GM04503 (cell line): ENCODE data around the gene ING3.
"Not testable (repeated sequence)": the region's sequence is repeated elsewhere in the genome, so short reads cannot be mapped to it uniquely, and the experiment has no call there.

Source experiments
- DNase-seq: peaks from one replicate; pipeline ENCODE4 v3.0.0-alpha.2; 2012; ENCODE audit warnings: low read depth

Gene ING3

DNA sequence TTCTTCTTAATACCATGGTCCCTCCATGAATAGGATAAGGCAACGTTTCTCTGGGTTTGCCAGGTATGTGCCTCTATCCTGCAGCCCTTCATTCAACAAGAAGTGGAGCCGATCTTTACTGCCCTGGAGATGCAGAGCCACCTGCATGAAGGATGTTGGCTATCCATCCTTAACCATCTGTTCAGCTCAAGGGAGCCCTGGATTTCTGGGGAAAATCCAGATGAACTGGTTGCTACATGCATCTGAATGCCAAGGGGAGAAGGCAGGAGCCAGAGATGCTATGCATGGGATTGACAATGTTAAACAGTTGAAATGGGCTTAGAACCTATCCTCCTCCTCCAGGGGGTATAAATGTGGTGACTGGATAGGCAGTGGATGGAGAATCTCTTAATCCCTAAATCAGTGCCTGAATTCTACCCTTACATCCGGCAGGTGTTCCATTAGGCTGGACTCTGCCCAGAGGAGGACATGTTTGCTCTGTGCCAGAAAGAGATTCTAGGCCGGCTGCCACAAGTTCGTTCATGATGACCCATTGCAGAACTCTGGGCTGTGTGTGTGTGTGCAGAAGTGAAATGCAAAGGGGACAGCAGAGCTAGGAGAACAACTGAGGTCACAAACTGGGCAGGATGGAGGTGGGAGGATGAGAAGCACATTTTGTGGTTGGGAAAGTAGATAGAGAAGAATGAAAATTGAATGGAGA lies 53.6 kb downstream of the ING3 start:
- no peak for DNase-seq

GRCh38 chr7:121005058-121005457 lies 54.5 kb downstream of the ING3 start:
- DNase-seq, result not testable (repeated sequence)

GRCh38 chr7:121005996-121006584 lies 55.5 kb downstream of the ING3 start:
- no peak for DNase-seq

DNA sequence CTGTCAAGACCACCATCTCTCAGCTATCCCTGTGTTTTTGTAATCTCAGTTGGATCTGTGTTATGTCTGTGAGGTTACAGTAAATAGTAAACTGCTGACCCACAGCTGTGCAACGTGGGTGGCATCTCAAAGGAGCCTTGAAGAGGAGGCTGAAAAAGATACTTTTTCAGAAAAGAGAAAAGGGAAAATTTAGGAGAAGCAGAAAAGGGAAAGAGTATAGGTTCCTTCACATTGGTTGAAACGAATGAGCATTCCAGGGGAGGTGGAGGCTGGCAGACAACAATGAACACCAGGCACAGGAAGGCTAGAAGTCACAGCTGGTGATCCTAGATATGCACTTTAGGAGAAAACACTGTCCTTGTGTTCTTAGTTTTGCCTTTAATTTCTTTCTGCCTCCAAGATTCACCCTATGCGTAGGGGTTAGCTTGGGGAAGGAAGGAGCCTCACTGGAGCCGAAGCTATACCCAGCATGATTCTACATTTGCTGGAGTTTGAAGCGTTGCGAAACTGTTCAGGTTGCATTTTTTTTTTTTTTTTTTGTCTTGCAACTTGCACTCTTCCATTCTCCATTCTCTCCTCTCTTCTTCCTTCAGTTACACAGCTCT lies 56.2 kb downstream of the ING3 start:
- no peak for DNase-seq

- DNase-seq, result no peak
These were observed 58.2 kb downstream of the ING3 start for GRCh38 chr7:121008816-121009215.

- no peak for DNase-seq
These were observed 60.8 kb downstream of the ING3 start for GRCh38 chr7:121011401-121011800.

GRCh38 chr7:121012170-121012874 lies 61.7 kb downstream of the ING3 start:
- no peak for DNase-seq

DNA sequence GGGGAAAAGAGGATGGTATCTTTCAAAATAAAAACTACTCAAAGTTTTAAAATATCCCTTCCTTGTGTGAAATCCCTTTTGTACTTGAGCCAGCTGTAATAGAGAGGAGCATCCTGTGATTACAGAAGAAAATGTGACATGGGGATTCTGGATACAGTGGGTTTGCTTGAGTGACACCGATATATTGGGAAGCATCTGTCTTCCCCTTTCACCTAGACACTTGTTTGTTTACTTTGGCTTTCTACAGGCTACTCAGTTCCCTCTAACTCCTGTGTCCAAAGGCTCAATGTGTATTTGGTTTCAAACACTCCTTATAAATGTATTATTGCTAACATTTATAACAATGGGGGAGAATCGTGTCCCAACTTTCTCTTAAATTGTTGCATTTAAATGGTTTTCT lies 62.3 kb downstream of the ING3 start:
- no peak for DNase-seq

DNA sequence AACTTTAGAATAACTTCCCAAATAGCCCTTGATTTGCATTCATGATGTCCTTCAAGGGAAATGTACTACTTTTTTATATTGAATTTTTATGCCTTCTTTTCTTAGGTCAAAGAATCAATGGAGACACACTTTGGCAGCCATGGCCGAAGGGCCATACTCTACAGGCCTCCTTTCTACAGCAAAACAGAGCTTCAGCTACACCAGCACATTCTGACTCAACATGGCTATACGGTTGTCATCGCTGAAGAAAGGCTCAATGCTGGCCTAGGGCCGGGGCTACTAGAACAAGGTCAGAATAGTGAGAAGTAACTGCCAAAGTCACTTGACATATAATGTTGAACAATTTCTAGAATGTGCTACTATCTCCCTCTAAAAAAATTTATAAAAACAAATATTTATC lies 65.0 kb downstream of the ING3 start:
- no peak for DNase-seq

GRCh38 chr7:121016966-121017365 lies 66.4 kb downstream of the ING3 start:
- no peak for DNase-seq

DNA sequence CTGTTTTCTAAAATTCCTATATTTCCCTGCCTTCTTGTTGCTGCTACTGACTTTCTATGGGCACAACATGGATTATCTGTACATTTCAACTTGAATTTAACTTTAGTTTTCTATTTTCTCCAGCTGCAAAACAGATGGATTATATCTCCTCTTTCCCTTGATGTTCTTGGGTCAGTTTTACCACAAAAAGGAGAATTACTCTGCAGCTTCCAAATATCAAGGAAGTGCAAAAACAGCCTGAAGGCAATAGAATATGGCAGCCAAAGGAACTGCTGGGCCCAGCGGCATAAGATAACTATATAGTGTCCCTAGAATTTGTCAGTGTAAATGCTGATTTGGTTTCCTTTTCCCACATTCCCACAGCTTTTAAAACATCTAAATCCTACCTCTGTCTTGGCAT lies 67.0 kb downstream of the ING3 start:
- DNase-seq, result no peak

GRCh38 chr7:121019018-121019417 lies 68.4 kb downstream of the ING3 start:
- no peak for DNase-seq

GRCh38 chr7:121020249-121020988 lies 69.8 kb downstream of the ING3 start:
- DNase-seq, result peak; percentile 44

- no peak for DNase-seq
These were observed 70.7 kb downstream of the ING3 start for GRCh38 chr7:121020989-121021969.

- DNase-seq, result no peak
These were observed 72.6 kb downstream of the ING3 start for GRCh38 chr7:121023194-121023593.

GRCh38 chr7:121023683-121024511 lies 73.3 kb downstream of the ING3 start:
- no peak for DNase-seq

GRCh38 chr7:121024611-121025010 lies 74.0 kb downstream of the ING3 start:
- DNase-seq, result no peak

- no peak for DNase-seq
These were observed 75.6 kb downstream of the ING3 start for GRCh38 chr7:121026159-121026558.

DNA sequence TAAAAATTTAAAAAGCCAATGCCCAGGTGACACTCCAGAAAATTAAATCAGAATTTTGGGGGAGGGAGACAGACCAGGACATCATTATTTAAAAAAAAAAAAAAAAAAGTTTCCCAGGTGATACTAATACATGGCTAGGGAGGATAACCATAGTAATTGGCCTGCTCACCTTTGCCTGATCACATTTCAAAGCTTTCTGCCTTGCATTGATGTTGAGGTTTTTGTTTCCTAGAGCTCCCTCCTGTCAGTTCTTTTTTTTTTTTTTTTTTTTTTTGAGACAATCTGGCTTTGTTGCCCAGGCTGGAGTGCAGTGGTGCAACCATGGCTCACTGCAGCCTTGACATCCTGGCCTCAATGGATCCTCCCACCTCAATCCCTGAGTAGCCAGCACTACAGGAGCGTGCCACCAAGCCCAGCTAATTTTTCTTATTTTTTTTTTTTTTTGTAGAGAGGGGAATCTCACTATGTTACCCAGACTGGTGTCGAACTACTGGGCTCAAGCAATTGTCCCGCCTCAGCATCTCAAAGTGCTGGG lies 76.1 kb downstream of the ING3 start:
- no peak for DNase-seq
